Stimulated activated CD4-positive, alpha-beta T cell treated with anti-CD3 and anti-CD28 coated beads, Interleukin-15, amount 100 ng/mL, for 1 hour (primary cell): Measurements from ENCODE around the gene ACSF3.
A peak's percentile ranks its signal among the peaks of the same experiment; 100 is the strongest.
"Not testable (repeated sequence)": the region's sequence is repeated elsewhere in the genome, so short reads cannot be mapped to it uniquely, and the experiment has no call there.

Experiments used
- DNase-seq, 2 donors: peaks; one replicate each; pipeline ENCODE4 v3.0.0-alpha.2; 2020; ENCODE audit warnings: low read depth in 1 of 2, low spot score in 1 of 2

The ACSF3 gene

GRCh38 chr16:89187032-89187769 is 93.5 kb downstream of the ACSF3 start:
- no peak for DNase-seq

GRCh38 chr16:89187770-89188392 is 94.2 kb downstream of the ACSF3 start:
- DNase-seq: no peak

GRCh38 chr16:89188471-89189357 is 95.1 kb downstream of the ACSF3 start:
- DNase-seq: not testable (repeated sequence)

GRCh38 chr16:89189358-89190025 is 95.8 kb downstream of the ACSF3 start:
- DNase-seq: no peak

- no peak for DNase-seq
Observed at GRCh38 chr16:89190150-89190958, 96.7 kb downstream of the ACSF3 start.

GRCh38 chr16:89191033-89191900 is 97.6 kb downstream of the ACSF3 start:
- DNase-seq: no peak

- DNase-seq: no peak
Observed at GRCh38 chr16:89191901-89192185, 98.2 kb downstream of the ACSF3 start.

- not testable (repeated sequence) for DNase-seq
Observed at GRCh38 chr16:89192186-89192955, 98.7 kb downstream of the ACSF3 start.

GRCh38 chr16:89192956-89193575 is 99.4 kb downstream of the ACSF3 start:
- peak in 1 of 2 donors; percentile 57 for DNase-seq

GRCh38 chr16:89193576-89194293 is 100.1 kb downstream of the ACSF3 start:
- DNase-seq: no peak

GRCh38 chr16:89194340-89195311 is 101.0 kb downstream of the ACSF3 start:
- no peak for DNase-seq

GRCh38 chr16:89195521-89196171 is 102.0 kb downstream of the ACSF3 start:
- DNase-seq: no peak

- DNase-seq: no peak
Observed at GRCh38 chr16:89197033-89197632, 103.5 kb downstream of the ACSF3 start.

- DNase-seq: no peak
Observed at GRCh38 chr16:89197633-89198416, 104.2 kb downstream of the ACSF3 start.
